Ascending aorta (tissue), 2 donors: ENCODE measurements around the gene GPC6. TPM values are rescaled to one million over a fixed set of nuclear protein-coding genes. Genes with fewer than 3 reads are reported as not detected.

Experiments used
- DNase-seq, 2 donors: peaks; one replicate each; pipeline ENCODE4 v3.0.0-alpha.2; 2019; ENCODE audit warnings: low spot score in 2 of 2
- H3K27ac ChIP-seq, 2 donors: fragments of 200-600 bp; sonication (generic); one replicate each; pipeline ENCODE4 v1.5.1; 2016 to 2017; ENCODE audit warnings: mild to moderate bottlenecking in 1 of 2
- H3K27me3 ChIP-seq: fragments of 200-600 bp; sonication (generic); one replicate; pipeline ENCODE4 v1.5.1; 2017
- H3K36me3 ChIP-seq, 2 donors: fragments of 200-600 bp; sonication (generic); one replicate each; pipeline ENCODE4 v1.5.1; 2016
- H3K4me1 ChIP-seq, 2 donors: fragments of 200-600 bp; sonication (generic); one replicate each; pipeline ENCODE4 v1.5.1; 2016 to 2017; ENCODE audit warnings: mild to moderate bottlenecking in 1 of 2
- H3K4me3 ChIP-seq, 2 donors: fragments of 200-600 bp; sonication (generic); one replicate each; pipeline ENCODE4 v1.5.1; 2016 to 2017; ENCODE audit warnings: mild to moderate bottlenecking in 1 of 2
- H3K9me3 ChIP-seq, 2 donors: fragments of 200-600 bp; sonication (generic); one replicate each; pipeline ENCODE4 v1.5.1; 2016
- CTCF ChIP-seq, 3 experiments: fragments of 200-600 bp in 2 of 3; fragments of 450-650 bp in 1 of 3; sonication (generic) in 2 of 3; IDR thresholded peaks; one replicate each; pipeline ENCODE4 v1.5.1; 2016 to 2019; ENCODE audit warnings: antibody characterized with exemption in 3 of 3, mild to moderate bottlenecking in 1 of 3, moderate library complexity in 1 of 3
- intact Hi-C: fragments of 100-400 bp; cut with DNase I; formaldehyde crosslinking; loops from one replicate; pipeline ENCODE4 v1.15.1; 2023
- total RNA-seq: library from RNA; depleted of rRNA; stranded (reverse); fragments of >200 nt; gene quantifications from one replicate; pipeline ENCODE4 v1.1.0, GENCODE V29; 2016

GPC6 gene
- total RNA-seq, 1 donor from 2014 or later, result 23.2 TPM

- Histone ChIP-seq H3K27ac (no peak overlapping the region), H3K4me1 (no peaks in the 10 kb centered on the region), H3K9me3 (peaks cover 0 to 6% of the 10 kb centered on the region in 2 donors)
Observed at GRCh38 chr13:93876236-93876635, 649.6 kb downstream of the GPC6 start.

GRCh38 chr13:93878675-93879074 lies 652.1 kb downstream of the GPC6 start:
- Histone ChIP-seq H3K9me3 (peaks cover 0 to 6% of the 10 kb centered on the region in 2 donors), H3K4me3 (no peak overlapping the region), H3K36me3 (no peaks in the 10 kb centered on the region), H3K27ac (no peak overlapping the region), H3K4me1 (no peaks in the 10 kb centered on the region), H3K27me3 (no peaks in the 10 kb centered on the region)
- intact Hi-C loops, result no loop called here
- no peak for TF ChIP-seq CTCF (IDR thresholded peaks at IDR 0.05)
- no peak for DNase-seq

More at GRCh38 chr13:93876236-93876635, 649.6 kb downstream of the GPC6 start:
- no peak for DNase-seq
- no peaks in the 10 kb centered on the region for H3K27me3 ChIP-seq
- no peaks in the 10 kb centered on the region for H3K36me3 ChIP-seq
- no peak for TF ChIP-seq CTCF (IDR thresholded peaks at IDR 0.05)
- no peak overlapping the region for H3K4me3 ChIP-seq
- intact Hi-C loops, result no loop called here

- H3K4me1 ChIP-seq, result no peaks in the 10 kb centered on the region
- H3K27me3 ChIP-seq, result no peaks in the 10 kb centered on the region
- H3K9me3 ChIP-seq, result peaks cover 0 to 6% of the 10 kb centered on the region in 2 donors
- H3K27ac ChIP-seq, result no peak overlapping the region
- no peak overlapping the region for H3K4me3 ChIP-seq
- intact Hi-C loops, result no loop called here
- no peaks in the 10 kb centered on the region for H3K36me3 ChIP-seq
- DNase-seq, result no peak
- no peak for TF ChIP-seq CTCF (IDR thresholded peaks at IDR 0.05)
Observed at GRCh38 chr13:93881411-93881810, 654.8 kb downstream of the GPC6 start.

GRCh38 chr13:93882086-93882651 lies 655.6 kb downstream of the GPC6 start:
- H3K9me3 ChIP-seq, result peaks cover 0 to 6% of the 10 kb centered on the region in 2 donors
- no peak for DNase-seq
- intact Hi-C loops, result no loop called here
- H3K4me3 ChIP-seq, result no peak overlapping the region
- H3K27me3 ChIP-seq, result no peaks in the 10 kb centered on the region
- no peak for TF ChIP-seq CTCF (IDR thresholded peaks at IDR 0.05)
- no peak overlapping the region for H3K27ac ChIP-seq
- no peaks in the 10 kb centered on the region for H3K4me1 ChIP-seq
- H3K36me3 ChIP-seq, result no peaks in the 10 kb centered on the region

- no peak overlapping the region for H3K27ac ChIP-seq
- H3K4me1 ChIP-seq, result no peaks in the 10 kb centered on the region
- DNase-seq, result no peak
- intact Hi-C loops, result no loop called here
- TF ChIP-seq CTCF (IDR thresholded peaks at IDR 0.05), result no peak
- H3K36me3 ChIP-seq, result no peaks in the 10 kb centered on the region
- H3K4me3 ChIP-seq, result no peak overlapping the region
- H3K27me3 ChIP-seq, result no peaks in the 10 kb centered on the region
- no peaks in the 10 kb centered on the region for H3K9me3 ChIP-seq
Observed at GRCh38 chr13:93889430-93889951, 662.9 kb downstream of the GPC6 start.
